Ramos (cell line): ENCODE results near the gene CENPC.

ENCODE experiments used
- in situ Hi-C: fragments of 300-500 bp; cut with MboI; formaldehyde crosslinking; loops from one replicate; pipeline ENCODE4 v1.14.3; 2022; ENCODE audit warnings: low sequenced_read_pairs; ENCODE audit not compliant: unreplicated experiment

CENPC gene

GRCh38 chr4:67545199-67546003 lies at the start of gene CENPC:
CENPC (minus strand) TSS chr4:67545503; CDS start chr4:67545355, 148 bp downstream.
- in situ Hi-C loops: loop anchor here (25.0 kb wide), 1 partner anchor 617 kb away; no protein-coding TSS in a partner anchor

DNA sequence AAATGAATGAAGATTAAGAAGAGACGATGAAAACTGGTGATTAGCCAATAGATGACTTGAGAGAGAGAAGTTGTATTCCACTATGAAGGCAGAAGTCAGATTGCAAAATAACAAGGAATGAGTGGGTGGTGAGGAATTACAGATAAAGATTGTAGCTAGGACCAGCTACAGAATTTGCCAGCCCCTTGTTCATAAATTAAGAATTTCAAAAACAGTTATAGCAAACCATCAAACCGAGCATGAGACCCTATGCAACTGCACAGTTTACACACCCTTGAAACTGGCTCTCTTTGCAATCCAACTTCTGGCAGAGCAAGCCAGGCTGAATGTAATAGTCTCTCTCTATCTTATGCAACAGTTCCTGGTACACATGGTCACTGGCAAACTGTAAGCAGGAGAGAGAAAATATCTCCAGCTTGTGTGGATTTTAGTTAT lies 48.5 kb upstream of the CENPC start:
- in situ Hi-C loops: no loop called here

DNA sequence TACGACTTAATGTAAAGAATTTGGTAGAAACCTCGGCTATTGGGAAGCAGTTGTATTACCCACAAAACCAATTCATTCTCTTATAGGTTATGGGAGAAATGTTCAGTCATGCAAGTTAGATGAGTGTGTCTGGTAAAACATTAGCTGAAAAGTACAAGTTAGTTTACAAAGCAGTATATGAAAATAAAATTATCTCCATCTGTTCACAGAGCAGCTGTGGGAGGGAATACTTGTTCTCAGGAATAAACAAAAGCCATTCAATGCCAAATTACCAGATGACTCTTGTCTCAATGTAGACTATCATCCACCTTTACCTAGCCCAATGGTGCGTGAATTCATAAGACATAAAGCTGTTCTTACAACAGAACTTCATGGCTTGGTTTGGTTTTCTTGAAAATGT lies 41.9 kb upstream of the CENPC start:
- in situ Hi-C loops: no loop called here

GRCh38 chr4:67584496-67584895 lies 39.2 kb upstream of the CENPC start:
- in situ Hi-C loops: no loop called here

GRCh38 chr4:67581913-67582312 lies 36.6 kb upstream of the CENPC start:
- in situ Hi-C loops: no loop called here

DNA sequence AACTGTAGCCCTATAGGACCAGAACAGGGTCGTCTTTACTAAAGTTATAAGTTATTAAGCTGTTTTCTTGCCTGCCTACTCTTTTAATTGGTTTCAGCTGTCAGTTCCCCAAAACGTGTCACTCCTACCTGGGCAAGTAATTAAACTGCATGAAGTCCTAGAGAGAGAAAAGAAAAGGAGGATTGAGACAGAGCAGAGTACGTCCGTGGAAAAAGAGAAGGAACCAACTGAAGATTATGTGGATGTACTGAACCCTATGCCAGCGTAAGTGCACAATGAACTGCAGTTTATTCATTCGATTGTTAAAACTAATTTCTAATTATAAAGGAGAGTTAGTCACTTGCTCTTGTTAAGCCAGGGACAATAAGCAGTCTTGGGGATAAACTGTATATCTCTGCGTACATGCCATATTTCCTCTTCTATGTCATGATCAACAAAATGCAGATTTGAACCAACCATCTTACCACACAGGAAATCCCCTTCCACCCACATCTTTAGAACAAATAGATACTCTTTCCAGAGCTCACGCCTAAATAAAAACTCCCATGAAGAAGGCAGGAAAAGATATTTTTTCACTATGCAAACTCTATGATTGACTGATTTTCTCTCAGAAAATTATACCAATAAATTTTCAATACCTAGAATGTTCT lies 36.0 kb upstream of the CENPC start:
- in situ Hi-C loops: no loop called here

- in situ Hi-C loops: no loop called here
Measured at GRCh38 chr4:67580577-67580976, 35.3 kb upstream of the CENPC start.

DNA sequence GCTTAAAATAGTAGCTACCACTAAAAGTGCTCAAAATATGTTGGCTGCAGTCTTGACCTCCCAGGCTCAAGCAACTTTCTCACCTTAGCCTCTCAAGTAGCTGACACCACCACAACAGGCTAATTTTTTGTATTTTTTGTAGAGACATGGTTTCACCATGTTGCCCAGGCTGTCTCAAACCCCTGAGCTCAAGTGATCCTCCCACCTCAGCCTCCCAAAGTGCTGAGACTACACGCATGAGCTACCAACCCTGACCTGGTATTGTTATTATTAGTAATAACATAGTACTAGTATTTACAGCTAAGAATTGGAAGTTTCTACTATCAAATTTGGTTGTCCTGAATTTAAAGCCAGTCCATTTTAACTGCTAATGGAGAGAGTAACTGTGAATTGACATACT lies 31.2 kb upstream of the CENPC start:
- in situ Hi-C loops: no loop called here

GRCh38 chr4:67576059-67576466 lies 30.8 kb upstream of the CENPC start:
- in situ Hi-C loops: no loop called here

DNA sequence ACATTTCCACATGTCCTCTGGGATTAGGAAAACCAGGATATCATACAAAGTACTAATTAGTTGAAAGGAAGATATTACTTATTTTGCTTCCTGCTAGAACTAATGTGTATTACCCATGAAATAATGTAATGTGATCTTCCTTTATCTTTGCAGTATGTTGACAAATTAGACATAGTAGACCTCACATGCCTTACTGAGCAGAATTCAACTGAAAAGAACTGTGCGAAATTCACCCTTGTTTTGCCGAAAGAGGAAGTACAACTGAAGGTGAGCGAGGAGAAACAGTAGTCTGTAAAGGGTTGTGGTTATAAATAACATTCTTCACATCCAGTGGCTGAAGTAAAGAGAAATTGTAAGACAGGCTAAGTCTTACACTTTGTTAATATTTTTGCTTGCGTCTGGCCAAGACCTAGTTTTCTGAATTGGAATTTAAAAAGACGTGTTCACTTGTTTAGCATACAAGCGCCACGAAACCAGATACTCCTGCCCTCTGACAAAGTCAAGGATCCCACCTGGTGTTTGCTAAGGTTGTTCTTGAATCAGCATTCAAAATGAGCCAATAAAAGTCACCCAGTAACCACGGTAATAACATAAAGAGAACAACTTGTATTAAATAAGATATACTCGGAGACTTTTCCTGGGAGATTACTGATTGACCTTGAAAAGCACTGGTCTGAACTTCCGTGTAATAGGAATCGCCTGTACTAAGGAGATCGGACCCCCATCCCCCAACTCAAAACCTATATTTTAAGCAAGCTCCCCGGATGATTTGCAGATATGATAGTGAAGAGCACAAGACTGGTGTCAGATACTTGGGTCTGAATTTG lies 30.1 kb upstream of the CENPC start:
- in situ Hi-C loops: no loop called here

GRCh38 chr4:67573193-67573592 lies 27.9 kb upstream of the CENPC start:
- in situ Hi-C loops: no loop called here

DNA sequence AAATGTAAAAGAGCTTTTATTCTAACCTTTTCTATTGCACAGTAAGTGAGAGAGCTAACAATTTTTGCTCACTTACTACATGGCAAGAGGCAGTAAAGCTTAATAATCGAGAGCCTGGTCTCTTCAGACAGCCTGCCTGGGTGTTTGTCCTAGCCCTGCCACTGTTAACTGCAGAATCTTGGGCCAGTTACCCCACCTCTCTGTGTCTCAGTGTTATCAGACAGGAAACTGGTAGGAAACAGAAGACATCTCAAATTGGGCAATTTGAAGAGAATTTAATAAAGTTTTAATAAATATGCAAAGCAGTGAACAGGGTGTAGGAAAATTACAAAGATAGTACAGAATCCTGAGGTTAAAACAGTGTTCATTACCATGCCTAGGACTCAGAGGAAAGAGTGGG lies 26.7 kb upstream of the CENPC start:
- in situ Hi-C loops: no loop called here

GRCh38 chr4:67570537-67570936 lies 25.2 kb upstream of the CENPC start:
- in situ Hi-C loops: no loop called here

GRCh38 chr4:67568820-67569219 lies 23.5 kb upstream of the CENPC start:
- in situ Hi-C loops: no loop called here

DNA sequence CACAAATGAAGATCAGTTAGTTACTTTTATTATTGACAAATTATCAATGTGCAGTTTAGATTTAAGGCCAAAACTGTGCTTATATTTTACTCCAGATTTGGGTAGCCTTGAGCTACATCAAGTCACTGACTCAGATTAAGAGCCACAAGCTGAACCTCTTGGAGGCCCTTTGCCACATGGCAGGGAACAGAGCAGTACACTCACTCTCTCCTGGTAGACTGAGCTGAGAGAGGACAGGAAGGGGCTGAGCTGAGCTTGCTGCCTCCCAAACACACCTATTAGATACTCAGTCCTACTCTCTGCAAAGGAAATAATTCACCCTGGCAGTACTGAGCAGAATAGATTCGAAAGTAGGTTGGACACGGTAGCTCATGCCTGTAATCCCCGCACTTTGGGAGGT lies 21.0 kb upstream of the CENPC start:
- in situ Hi-C loops: no loop called here

- in situ Hi-C loops: no loop called here
Measured at GRCh38 chr4:67565284-67565683, 20.0 kb upstream of the CENPC start.

- in situ Hi-C loops: loop anchor here (10.0 kb wide), 1 partner anchor 346 kb away; no protein-coding TSS in a partner anchor
Measured at GRCh38 chr4:67558493-67558892, 13.2 kb upstream of the CENPC start, which contains the start of gene STAP1. STAP1 (plus strand) TSS chr4:67558727; CDS start chr4:67558810, 83 bp downstream.

DNA sequence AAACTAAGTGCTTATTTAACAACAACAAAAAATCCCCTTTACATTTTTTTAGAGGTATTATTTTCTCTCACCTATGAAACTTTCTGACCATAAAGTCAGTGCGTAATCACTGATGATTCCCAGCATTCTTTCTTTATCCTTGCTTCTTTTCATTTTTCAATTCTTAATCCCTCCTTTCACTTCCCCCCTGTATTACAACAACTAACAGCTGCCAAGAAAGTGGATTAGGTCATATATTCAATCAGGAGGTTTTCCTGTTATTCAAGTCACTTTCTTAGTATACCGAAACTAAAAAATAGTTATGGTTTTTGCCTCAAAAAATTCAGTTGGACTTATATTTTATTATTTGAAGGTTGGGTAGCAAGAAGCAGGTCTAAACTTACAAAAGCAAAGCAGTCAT lies 11.1 kb upstream of the CENPC start:
- in situ Hi-C loops: loop anchor here (10.0 kb wide), 1 partner anchor 348 kb away; no protein-coding TSS in a partner anchor

DNA sequence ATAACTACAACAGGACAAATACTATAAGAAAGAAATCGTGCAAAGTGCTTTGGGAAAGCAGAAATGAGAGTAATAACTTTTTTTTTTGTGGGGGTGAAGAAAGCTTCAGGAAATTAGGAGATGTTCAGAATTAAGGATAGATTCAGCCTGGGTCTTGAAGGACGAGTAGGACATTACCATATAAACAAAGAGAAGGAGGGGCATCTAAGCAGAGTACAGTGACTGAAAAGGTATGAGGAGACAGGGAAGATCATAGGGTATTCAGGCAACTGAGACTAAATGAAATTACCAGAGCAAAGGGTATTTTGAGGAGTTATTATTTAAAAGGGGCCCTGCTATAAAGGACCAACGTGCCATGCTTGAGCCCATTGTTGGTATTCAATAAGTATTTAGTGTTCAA lies 10.1 kb upstream of the CENPC start:
- in situ Hi-C loops: loop anchor here (10.0 kb wide), 1 partner anchor 349 kb away; no protein-coding TSS in a partner anchor

GRCh38 chr4:67554096-67554495 lies 8.8 kb upstream of the CENPC start:
- in situ Hi-C loops: loop anchor here (10.0 kb wide), 1 partner anchor 351 kb away; no protein-coding TSS in a partner anchor
